Measurements from ENCODE around the gene CABP7.

CABP7 gene

DNA sequence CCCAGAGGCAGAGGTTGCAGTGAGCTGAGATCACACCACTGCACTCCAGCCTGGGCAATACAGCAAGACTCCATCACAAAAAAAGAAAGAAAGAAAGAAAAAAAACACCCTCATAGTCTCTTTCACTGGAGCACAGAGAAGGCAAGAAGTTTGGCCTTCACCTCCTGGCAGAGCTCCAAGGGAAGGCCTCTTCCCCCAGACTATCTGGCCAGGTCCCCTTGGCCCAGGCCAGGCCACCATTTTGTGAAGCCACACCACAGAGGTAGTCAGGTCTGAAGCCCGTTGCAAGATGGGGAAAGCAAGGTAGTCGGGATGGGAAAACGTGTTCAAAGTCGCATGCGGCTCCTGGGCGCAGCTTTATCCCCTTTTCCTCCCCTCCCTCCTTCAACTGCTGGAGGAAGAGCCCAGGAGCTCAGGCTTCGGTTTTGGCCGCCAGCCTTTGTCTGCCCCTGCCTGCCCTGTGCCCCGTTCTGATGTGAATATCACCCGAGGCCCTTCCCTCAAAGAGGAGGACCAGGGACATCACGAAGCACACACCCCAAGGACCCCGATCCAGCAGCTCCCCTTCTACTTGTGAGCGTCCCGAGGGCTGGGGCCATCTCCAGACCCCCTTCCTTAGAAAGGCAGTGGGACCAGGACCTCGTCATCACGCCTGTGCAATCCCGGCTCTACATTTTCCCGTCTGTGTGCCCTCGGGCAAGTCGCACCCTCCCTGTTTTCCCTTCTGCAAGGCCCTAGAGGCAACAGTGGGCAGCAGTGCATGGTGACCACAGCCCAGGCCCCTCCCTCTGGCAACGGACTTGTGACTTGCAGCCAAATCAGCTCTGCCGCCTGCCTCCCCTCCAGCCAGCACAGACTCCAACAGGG is 17.7 kb downstream of the CABP7 start:
- DNase-seq (ENCODE audit: low read depth) = no peak
- TF ChIP-seq, protein P1, sequence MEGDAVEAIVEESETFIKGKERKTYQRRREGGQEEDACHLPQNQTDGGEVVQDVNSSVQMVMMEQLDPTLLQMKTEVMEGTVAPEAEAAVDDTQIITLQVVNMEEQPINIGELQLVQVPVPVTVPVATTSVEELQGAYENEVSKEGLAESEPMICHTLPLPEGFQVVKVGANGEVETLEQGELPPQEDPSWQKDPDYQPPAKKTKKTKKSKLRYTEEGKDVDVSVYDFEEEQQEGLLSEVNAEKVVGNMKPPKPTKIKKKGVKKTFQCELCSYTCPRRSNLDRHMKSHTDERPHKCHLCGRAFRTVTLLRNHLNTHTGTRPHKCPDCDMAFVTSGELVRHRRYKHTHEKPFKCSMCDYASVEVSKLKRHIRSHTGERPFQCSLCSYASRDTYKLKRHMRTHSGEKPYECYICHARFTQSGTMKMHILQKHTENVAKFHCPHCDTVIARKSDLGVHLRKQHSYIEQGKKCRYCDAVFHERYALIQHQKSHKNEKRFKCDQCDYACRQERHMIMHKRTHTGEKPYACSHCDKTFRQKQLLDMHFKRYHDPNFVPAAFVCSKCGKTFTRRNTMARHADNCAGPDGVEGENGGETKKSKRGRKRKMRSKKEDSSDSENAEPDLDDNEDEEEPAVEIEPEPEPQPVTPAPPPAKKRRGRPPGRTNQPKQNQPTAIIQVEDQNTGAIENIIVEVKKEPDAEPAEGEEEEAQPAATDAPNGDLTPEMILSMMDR (IDR thresholded peaks at IDR 0.05; ENCODE audit: low read length, missing control alignments) = no peak
- no peak overlapping the region for H3K4me3 ChIP-seq (replicated peaks; ENCODE audit: low read depth, low read length)

- TF ChIP-seq, protein P1 (IDR thresholded peaks at IDR 0.05; ENCODE audit: low read length, missing control alignments) = no peak
- DNase-seq (ENCODE audit: low read depth) = no peak
- H3K4me3 ChIP-seq (replicated peaks; ENCODE audit: low read depth, low read length) = no peak overlapping the region
These were observed 18.5 kb downstream of the CABP7 start for GRCh38 chr22:29738118-29738815.

DNA sequence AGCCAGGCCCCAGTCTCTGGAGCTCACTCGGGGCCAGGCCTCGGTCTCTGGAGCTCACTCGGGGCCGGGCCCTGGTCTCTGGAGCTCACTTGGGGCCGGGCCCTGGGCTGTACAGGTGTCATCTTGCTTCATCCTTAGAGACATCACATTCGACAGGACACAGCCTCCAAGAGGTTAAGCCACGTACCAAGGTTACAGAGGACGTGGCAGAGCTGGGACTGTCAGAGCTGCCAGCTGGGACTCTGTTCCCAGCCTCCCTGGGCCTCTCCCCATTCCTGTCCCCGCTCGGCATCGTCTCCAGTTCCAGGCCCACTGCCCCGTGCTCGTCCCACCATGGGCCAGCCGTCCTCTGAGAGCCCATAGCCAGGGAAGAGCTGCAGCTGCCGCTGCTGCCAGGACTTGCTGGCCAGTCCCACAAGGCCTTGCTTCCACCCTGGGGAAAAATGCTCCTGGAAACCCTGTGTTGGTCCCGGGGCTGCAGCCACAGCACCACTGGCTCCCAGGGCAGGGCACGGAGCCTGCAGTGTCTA is 19.6 kb downstream of the CABP7 start:
- H3K4me3 ChIP-seq (replicated peaks; ENCODE audit: low read depth, low read length) = no peak overlapping the region
- DNase-seq (ENCODE audit: low read depth) = no peak
- TF ChIP-seq, protein P1 (IDR thresholded peaks at IDR 0.05; ENCODE audit: low read length, missing control alignments) = no peak

DNA sequence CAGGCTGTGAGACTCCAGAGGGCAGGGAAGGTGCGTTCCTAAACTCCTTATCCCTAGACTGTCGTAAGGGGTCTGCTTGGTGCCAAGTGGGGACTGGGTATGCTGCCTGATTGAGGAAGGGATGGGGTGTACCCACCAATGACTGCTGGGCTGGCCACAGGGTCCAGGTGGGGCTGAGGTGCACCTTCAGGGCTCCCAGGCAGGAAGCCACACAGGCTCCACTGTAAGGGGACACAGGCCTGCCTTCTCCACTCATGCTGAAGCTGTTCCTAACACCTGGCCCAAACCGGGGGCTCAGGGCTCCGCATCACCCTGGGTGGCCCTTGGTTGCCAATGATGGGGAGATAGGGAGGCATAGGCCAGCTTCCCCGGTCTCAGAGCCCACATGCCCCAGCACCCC is 20.4 kb downstream of the CABP7 start:
- TF ChIP-seq, protein P1 (IDR thresholded peaks at IDR 0.05; ENCODE audit: low read length, missing control alignments) = no peak

DNA sequence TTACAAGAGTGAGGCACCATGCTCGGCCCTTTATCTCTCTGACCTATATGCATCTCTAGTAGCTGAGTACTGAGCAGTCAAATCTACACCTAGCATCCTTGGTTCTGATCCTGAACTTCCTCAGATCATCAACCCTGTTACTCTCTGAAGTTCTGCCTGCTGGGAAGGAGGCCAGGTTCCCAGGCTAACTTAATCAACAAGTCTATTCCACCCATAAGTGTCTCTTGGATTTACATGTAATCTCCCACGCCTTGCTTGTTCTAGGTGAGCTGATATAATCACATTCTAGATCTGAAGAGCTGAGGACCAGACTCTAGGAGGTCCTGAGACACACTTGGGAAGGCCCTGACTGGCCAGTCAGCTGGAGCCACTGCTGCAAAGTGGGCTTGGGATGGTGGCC is 22.1 kb downstream of the CABP7 start:
- H3K4me3 ChIP-seq (replicated peaks; ENCODE audit: low read depth, low read length) = no peak overlapping the region
- TF ChIP-seq, protein P1 (IDR thresholded peaks at IDR 0.05; ENCODE audit: low read length, missing control alignments) = no peak
- DNase-seq (ENCODE audit: low read depth) = no peak

More for the DNA sequence above, 20.4 kb downstream of the CABP7 start:
- no peak overlapping the region for H3K4me3 ChIP-seq (replicated peaks; ENCODE audit: low read depth, low read length)
- no peak for DNase-seq (ENCODE audit: low read depth)

GRCh38 chr22:29742326-29742725 is 22.5 kb downstream of the CABP7 start:
- TF ChIP-seq, protein P1 (IDR thresholded peaks at IDR 0.05; ENCODE audit: low read length, missing control alignments) = no peak
- no peak for DNase-seq (ENCODE audit: low read depth)
- H3K4me3 ChIP-seq (replicated peaks; ENCODE audit: low read depth, low read length) = no peak overlapping the region
